HG02973 (cell line): ENCODE measurements around the gene SERPINA9.
"Not testable (repeated sequence)": the region's sequence is repeated elsewhere in the genome, so short reads cannot be mapped to it uniquely, and the experiment has no call there.

Source experiments
- ATAC-seq: cut with Tn5 transposase; IDR thresholded peaks from one replicate; pipeline ENCODE4 v1.9.1; 2021; ENCODE audit warnings: moderate library complexity; ENCODE audit not compliant: unreplicated experiment

The SERPINA9 gene

DNA sequence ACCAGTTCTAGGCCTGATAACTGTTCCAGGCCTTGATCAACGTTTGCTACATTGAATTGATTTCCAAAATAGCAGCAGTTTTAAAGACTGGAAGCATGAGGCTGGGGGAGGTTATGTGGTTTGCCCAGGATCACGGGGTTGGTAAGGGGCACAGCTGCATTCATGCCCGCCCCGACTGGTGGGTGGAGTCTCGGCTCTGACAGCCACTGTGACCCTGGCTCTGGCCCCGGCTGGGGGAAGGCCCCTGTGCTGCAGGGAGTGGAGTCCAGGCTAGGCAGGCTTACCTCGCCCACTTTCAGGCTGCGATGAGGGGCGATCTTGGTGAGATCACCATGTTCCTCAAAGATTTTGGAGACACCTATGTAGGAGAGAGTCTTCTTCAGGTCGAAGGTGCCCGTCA, 13.3 kb upstream of the SERPINA9 start:
- ATAC-seq: no peak

DNA sequence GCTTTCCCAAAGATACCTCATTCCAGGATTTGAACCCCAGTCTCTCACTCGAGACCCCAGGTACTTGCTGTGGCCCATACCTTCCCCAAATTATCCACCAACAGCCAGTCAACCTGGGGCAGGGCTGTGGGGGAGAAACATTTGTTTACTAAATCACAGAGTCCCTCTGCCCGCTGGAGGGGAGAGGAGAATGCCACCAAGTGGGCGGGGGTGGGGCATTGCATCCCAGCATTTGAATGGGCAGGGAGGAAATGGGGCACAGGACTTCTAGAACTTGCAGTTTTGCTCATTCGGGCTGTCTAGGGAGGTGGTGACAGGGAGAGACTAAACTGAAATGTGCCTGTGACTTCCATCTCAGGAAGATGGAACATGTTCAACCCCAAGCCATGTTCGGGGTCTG, 10.9 kb upstream of the SERPINA9 start:
- no peak for ATAC-seq

DNA sequence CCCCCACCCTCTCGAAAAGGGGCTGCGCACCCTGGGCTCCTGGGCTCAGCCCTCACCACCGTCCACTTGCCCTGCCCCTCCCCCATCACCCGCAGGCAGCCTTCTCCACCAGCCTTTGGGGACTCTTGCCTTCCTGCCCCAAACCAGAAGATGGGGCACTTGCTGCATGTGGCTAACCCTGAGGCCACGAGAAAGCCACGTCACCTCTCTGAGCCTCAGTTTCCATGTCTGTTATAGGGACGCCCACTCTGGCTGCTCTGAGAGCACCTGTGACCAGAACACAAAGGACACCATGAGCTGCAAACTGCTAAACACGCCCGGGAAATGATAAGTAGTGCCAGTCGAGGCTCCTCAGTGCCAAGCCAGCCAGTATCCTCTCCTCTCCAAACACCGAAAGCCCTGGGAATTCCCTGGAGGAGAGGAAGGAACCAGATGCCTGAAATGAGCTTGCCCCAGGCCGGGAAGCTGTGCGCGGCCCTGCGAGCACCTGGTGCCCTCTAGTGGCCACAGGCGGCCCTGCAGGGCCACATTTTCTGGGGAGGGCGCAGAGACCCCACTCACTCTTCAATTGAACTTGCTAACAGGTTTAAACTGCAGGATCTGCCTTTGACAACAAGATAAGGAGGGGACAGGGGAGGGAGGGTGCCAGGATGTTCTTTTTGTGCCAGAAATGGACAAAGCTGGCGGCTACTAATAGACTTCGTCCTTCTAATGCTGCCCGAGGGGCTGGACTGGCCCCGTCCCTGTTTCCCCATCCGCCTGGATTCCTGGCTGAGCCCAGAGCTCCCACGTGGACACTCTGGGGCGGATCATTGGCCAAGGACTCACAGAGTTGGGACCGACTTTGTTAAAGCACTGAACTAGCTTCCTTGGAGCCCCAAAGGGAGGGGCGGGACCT, 10.2 kb upstream of the SERPINA9 start:
- ATAC-seq: peak; percentile 58

DNA sequence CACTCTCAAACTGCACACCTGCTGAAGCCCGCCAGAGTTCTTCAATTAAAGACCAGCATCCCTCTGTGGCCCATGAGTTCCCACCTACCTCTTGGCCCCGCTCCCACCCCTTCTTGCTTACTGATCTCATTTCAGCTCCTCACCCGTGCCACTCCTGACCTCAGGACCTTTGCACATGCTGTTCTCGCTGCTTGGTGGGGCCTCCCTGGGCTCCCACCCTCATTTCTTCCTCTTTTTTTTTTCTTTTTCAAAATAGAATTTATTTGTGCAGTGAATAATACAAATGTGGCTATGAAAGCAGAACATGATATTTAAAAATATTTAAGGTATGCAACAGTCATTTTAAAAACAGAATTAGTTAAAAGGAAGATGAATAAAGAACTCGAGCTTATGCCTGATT, 8.5 kb upstream of the SERPINA9 start:
- no peak for ATAC-seq

DNA sequence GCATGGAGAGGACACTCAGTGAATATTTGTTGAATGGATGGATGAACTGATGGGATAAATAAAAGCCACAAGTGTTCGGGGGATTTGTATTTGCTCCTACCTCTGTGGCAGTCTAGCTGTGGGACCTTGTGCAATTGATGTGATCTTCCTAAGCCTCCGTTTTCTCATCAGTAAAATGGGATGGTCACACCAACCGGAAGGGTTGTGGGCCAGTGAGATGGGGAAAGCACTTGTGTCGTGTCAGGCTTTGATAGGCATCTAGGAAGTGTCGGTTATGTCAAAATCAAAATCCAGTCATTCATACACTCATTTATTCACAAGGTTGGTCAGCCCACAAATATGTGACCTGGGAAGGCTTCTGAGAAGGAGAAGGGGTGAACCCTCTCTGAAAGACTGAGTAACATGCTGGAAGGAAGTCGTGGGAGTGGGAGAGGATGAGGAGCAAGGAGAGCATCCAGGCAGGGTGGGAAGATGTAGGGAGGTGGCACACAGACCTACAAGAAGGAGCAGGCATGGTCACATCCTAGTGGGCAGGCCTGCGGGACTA, 7.8 kb upstream of the SERPINA9 start:
- ATAC-seq: no peak

DNA sequence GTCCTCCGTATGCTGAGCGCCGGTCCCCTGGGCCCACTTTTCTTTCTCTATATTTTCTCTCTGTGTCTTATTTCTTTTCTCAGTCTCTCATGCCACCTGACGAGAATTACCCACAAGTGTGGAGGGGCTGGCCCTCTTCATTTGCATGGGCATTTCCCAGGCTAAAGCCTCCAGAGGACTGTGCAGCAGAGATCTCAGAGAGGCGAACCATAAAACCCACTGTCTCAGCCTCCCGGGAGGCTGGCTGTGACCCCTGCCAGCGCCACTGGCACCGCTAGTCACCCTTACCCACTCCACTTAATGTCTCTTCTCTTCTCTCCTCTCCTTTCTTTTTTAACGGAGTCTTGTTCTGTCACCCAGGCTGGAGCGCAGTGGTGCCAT, 7.1 kb upstream of the SERPINA9 start:
- no peak for ATAC-seq

DNA sequence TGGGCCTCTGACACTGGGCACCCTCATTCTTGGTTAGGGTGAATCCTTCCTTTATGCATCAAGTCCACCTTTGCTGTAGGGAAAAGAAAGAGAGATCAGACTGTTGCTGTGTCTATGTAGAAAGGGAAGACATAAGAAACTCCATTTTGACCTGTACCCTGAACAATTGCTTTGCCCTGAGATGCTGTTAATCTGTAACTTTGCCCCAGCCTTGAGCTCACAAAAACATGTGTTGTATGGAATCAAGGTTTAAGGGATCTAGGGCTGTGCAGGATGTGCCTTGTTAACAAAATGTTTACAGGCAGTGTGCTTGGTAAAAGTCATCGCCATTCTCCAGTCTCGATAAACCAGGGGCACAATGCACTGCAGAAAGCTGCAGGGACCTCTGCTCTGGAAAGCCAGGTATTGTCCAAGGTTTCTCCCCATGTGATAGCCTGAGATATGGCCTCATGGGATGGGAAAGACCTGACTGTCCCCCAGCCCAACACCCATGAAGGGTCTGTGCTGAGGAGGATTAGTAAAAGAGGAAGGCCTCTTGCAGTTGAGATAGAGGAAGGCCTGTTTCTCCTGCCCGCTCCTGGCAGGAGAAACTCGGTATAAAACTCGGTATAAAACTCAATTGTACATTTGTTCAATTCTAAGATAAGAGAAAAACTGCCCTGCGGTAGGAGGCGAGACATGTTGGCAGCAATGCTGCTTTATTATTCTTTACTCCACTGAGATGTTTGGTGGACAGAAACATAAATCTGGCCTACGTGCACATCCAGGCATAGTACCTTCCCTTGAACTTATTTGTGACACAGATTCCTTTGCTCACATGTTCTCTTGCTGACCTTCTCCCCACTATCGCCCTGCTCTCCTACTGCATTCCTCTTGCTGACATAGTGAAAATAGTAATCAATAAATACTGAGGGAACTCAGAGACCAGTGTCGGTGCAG, 6.4 kb upstream of the SERPINA9 start:
- ATAC-seq: not testable (repeated sequence)

DNA sequence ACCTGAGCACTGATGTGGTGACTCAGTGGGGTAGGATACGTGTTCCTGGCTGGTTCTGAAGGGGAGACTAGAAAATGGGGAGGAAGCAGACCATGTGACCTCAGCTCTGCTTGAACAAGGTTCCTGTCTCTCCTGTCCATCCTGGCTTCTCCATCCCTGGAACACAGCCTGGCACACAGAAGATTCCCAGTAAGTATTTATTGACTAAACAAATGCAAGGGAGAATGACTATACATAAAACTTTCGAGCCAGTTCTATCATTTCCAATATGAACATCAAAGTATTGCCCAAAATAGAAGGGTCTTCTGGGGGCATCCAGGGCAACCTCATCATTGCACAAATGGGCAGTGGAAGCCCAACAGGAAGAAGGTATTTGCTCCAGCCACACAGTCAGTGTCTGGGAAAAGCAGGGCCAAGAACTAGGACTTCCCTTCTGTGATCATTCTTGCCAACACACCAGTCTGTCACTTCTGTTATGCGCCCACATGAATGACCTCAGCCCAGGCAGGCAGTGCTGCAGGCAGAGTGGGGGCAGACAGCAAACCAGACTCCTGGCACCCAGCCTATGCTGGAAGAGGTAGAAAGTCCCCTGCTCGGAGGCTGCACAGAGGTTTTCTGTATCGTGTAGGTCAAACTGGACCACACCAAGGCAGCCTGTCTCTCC, 5.6 kb upstream of the SERPINA9 start:
- ATAC-seq: no peak

DNA sequence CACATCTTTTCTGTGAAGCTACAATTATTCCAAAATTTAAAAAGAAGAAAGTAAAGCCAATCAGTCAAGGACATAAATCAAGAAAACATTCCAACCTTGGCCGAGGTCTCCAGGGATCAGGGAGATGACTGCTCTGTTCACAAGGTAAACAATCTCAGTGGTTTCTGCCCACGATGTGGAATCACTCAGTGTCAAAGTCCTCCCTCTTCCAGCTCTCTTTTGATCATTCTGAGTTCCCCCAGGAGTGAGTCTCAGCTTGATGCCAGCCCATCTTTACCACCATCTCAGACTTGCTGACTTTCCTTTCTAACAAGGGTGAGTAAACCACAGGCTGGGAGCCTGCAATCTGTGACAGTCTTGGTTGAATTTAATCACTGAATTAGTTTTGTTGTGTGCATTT, 4.8 kb upstream of the SERPINA9 start:
- ATAC-seq: no peak

DNA sequence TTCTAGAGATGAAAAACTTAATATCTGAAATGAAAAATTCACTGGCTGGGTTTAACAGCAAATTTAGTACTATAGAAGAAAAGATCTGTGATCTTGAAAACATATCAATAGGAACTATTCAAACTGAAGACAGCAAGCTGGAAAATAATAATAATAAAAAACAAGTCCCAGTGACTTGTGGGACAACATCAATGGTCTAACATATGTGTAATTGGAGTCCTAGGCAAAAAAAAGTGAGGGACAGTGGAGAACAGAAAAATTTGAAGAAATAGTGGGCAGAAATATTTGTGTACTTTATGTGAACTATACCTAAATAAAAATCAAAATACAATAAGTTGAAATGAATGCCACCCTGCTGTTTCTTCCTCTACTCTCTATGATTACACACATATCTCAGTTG, 2.4 kb upstream of the SERPINA9 start:
- ATAC-seq: no peak

DNA sequence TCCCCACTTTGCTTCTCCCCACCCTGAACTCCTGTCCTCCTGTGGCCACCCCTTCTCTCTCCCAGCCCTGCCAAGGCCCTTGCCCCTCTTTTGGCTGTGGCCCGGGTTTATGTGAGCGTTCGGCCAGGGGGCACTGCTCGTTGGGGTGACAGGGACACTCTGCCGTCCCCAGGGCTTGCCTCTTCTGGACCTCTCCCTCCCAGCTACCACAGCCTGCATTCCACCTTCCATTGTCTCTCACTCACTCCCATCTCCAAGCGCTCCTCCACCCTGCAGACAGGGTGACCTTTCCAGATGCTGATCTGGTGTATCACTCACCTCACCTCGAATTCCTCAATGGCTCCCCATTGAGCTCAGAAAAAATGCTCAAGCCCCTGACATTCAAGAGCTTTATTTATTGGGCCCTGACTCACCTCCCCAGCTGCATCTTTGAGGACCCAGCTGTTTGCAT, 1.4 kb downstream of the SERPINA9 start:
- no peak for ATAC-seq

DNA sequence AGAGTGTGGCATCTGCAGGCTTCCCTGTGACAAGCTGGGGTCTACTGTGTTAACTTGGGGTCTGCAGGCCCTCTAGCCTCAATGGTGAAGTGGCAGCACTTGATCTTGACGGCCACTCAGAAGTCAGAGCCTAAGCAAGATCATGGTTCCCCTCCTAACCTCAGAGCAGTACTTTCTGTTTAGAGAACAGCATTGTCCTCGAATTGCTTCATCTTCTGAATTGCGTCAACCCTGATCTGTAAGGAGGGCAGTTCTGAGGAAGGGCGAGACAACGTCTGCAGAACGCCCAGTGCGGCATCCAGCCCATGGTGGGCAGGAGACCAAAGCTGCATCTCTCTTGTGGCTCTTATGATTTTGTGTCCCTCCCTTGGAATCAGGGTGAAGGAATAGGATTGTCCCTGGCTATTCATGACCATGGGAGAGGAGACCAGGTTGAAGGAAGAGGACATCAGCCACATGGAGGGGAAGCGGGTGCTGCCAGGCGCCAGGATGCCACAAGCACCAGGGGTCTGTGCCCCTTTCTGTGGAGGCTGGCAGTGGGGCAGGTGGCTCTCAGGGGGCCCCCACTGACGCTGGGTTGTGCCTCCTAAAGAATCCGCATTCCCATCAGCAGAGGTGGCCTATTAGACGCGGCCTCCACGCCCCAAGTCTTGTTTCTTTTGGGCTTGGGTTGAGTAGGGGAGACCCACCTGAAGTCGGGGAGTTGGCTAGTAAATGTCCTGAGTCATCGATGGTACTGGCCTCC, 2.2 kb downstream of the SERPINA9 start:
- no peak for ATAC-seq

DNA sequence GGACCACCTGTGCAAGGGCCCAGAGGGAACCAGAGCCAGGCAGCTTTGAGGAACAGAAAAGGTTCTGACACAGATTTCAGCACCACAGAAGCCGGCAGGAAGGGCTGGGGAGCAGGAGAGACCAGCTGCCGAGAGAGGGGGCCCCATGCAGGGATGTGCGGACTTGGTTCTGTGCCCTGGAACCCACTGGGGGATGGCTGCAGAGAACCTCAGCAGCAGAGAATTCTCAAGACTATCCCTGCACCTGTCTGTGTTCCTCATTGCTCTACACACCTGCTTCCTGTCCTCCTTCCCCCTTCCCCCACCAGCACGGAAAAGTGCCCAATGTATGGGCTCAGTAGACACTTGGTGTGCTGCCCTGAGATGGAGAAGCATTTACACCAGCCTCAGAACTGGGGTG, 3.2 kb downstream of the SERPINA9 start:
- ATAC-seq: no peak

DNA sequence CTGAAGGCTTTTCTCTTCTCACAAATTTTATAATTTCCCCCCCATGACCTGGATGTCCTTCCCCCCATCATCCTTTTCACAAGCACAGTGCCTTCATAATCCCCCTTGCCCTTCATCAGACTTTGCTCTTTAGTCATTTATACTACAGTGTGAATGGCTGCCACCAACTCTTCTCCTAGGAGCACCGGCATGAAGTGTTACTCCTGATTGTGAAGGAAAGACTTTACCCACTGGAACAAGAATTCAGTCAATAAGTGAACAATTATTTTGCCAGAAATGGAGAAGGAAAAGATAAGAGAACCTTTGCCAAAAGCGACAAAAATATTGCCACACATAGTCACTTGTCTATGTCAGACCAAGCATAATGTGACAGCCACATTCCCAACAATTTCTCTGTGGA, 5.0 kb downstream of the SERPINA9 start:
- no peak for ATAC-seq

DNA sequence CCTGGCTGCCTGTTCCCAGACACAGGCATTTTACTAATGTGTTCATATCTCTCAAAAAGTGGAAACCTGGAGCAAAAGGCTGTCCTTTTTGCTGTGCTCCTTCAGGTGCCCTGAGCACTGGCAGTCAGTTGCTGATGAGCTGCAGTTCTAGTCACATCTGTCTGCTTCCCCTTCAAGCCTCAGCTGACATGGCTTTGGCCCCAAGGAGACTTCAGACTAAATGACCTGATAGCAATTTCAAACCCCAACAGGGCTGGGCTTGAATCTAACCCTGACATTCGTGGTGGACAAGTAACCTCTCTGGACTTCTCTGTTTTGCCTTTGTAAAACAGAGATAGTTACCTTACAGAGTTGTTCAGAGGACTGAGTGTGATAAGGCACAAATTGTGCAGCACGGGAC, 5.7 kb downstream of the SERPINA9 start:
- no peak for ATAC-seq

DNA sequence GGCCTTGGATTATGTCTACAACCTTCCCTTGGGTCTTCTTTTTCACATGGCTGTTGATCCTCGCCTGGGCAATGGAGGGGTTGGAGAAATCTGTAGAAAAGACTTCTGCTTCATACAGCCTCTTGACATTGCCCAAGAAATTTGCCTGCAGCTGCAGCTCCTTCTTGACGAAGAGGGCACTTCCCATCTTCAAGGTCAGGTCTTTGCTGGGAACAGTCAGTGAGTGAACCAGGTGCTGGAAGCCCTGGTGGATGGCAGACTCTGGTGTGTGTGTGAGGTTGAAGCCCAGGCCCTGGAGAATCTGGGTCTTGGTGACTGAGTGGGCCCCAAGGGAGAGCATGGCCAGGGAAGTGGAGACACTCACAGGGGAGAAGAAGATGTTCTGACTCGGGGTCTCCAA, 6.7 kb downstream of the SERPINA9 start:
- ATAC-seq: no peak

DNA sequence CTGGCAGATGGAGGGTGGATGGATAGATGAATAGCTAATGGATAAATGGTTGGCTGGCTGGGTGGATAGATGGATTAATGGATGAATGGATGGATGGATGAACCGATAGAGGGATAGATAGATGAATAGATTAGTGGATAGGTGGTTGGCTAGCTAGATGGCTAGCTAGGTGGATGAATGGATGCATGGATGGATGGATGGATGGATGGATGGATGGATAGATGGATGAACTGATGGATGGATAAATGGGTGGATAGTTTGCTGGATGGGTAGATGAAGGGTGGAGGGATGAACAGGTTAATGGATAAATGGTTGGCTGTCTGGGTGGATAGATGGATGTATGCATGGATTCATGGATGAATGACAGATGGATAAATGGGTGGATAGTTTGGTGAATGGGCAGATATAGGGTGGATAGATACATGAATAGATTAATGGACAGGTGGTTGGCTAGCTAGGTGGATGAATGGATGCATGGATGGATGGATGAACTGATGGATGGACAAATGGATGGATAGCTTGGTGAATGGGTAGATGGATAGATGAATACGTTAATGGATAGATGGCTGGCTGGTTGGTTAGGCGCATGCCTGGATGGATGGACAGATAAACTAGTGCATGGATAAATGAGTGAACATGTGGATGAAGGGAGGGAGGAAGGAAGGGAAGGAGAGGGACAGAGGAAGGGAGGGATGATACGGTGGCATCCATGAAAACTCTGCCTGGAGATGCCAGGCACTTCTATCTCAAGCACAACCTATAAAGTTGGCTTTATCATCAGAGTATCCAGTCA, 8.1 kb downstream of the SERPINA9 start:
- ATAC-seq: no peak

DNA sequence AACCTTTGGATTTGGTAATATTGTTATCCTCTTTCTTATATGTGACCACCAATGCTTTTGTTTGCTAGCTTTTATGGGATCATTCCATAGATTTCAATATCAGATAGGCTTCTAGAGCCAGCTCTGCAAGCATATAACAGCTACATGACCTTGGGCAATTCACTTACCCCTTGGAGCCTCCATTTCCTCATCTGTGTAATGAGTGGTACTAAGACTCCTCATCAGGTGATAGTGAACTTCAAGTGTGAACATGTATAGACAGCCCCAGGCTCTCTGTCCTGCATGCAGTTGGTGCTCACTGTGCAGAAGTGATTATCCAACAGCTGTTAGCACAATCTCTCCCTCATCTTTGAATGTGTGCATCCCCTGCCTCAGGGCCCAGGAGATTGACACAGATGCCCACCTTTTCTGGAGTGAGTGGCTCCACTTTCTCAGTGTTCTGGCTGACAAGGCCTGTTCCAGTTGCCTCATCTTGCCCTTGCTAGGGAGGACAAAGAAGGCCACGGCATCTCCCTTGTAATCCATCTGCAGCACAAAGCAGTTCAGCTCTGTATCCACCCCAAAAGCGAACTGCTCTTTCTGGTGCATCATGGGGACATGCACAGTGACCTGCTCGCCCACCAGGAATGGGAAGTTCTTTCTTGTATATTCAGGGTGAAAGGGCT, 9.2 kb downstream of the SERPINA9 start:
- no peak for ATAC-seq

DNA sequence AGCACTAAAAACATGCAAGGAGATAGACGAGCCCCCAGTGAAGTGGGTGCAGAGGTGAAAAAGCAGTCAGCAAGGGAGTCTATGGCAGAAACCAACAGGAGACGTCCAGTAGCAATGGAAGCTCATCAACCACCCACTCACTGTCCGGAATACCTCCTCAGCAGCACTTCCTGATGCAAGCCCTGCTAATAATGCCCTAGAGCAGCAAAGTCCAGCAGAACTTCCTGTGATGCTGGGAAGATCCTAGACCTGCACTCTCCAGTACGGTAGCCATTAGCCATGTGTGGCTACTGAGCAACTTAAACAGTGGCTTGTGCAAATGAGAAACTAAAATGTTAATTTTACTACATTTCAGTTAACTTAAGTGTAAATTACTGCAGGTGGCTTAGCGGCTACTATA, 11.0 kb downstream of the SERPINA9 start:
- ATAC-seq: no peak
